MV-4-11 (cell line): ENCODE data around the gene CYP4F12.

Experiments
- DNase-seq: peaks from one replicate; lab custom pipeline; 2025; lab: John Stamatoyannopoulos, UW

The CYP4F12 gene

DNA sequence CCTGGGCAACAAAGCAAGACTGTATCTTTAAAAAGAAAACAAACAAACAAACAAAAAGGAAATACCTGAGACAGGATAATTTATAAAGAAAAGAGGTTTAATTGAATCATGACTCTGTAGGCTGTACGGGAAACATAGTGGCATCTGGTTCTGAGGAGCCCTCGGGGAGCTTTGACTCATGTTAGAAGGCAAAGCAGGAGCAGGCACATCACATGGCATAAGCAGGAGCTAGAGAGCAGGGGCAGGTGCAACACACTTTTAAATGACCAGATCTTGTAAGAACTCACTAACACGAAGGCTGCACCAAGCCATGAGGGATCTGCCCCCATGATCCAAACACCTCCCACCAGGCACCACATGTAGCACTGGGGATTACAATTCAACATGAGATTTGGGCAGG is 41.8 kb downstream of the CYP4F12 start:
- no peak for DNase-seq

DNA sequence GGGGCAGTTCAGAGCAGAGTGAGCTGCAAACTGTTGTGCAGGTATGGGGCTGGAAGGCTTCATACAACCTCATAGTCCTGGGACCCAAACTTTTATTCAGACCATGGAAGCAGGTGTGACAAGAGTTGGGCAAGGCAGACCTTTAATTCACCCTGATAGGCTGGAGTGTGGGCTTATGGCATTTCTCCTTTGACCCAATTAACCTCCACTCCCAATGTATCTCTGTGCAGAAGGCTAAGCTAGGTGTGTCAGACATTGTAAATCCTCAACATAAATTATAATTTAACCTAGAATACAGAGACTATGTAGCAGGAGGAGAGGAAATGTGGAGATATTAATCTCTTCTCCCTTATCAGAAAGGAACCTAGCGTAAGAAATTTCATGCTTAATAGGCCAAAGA is 42.8 kb downstream of the CYP4F12 start:
- DNase-seq, result no peak

DNA sequence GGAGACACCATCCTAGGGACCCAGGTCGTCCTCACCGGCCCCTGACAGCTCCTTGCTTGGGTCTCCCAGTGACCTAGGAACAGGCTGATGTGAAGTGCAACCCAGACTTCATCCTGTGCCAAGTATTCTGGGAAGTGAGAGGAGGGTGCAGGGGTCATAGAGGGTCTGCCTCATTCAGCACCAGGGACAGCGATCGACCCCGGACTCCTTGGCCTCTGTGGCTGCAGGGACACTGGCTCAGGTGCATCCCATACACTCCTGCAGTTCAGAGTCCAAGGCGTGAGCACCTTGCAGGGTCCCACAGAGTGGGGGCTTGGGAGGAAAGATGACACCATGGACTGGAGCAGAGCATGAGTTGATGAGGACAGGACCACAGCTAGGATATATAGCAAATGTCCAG is 44.9 kb downstream of the CYP4F12 start:
- no peak for DNase-seq

DNA sequence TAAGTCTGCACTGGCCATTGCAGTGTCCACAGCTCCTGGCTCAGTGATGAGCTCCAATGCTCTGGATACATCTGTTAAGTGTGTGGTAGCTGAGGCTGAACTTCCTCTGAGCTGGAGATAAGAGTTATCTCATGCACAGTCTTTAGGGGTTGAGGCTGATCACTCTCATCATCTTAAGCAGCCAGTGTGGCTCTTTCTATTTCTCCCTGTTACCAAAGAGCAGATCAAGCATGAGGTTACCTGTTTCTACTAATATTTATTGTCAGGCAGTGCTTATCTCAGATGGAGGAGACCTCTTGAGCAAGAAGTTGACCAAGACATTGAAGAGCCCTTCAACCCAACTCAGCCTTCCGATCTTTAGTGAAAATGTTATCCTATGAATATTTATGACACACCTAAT is 48.4 kb downstream of the CYP4F12 start:
- no peak for DNase-seq

DNA sequence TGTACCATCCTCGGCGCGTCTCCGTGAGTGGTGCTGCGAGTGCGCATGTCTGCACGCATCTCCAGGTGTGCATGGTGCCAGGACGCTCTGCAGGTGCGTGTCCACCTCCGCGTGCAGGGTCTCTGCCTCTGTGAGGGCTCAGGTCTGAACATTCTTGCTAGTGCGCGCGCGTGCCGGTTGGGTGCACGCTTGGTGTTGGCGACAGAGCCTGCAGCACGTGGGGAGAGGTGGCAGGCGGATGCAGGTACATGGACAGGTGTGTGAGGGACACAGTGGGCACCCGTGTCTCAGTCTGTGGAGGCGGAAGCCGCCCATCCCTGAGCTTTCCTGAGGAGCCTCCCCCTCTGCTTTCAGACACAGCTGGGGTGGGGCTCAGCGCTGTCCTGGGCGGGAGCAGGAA is 50.1 kb downstream of the CYP4F12 start:
- DNase-seq, result no peak

DNA sequence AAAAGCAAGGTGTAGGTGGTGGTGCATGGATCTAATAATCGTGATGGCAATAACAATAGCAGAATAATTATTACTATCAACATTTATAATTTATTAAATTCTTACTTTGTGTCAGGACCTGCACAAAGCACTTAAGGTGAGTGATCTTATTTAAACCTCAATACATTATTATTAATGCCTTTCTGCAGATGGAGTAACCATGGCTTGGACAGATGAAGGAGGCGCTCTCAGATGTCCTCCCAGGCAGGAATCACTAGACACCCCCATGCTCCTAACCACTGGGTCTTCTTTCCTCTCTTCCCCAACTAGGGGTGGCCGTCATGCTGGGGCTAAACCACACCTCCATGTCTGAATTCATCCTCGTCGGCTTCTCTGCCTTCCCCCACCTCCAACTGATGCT is 54.8 kb downstream of the CYP4F12 start, which contains the start of gene OR10H2:
OR10H2 (plus strand) TSS at position 301 of the 400 bp plus-strand sequence; CDS start at position 321, 20 bp downstream.
- DNase-seq, result no peak

DNA sequence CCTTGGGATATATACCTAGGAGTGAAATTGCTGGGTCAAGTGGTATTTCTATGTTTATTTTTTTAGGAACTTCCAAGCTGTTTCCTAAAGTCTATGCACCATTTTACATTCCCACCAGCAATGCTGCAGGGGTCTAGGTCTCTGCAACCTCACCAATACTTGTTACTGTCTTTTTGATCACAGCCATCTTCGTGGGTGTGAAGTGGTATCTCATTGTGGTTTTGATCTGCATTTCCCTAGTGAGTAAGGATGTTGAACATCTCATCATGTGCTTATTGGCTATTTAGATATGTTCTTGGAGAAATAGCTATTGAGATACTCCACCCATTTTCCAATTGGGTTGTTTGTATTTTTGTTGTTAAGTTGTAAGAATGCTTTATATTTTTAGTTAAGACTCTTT is 57.7 kb downstream of the CYP4F12 start:
- no peak for DNase-seq

DNA sequence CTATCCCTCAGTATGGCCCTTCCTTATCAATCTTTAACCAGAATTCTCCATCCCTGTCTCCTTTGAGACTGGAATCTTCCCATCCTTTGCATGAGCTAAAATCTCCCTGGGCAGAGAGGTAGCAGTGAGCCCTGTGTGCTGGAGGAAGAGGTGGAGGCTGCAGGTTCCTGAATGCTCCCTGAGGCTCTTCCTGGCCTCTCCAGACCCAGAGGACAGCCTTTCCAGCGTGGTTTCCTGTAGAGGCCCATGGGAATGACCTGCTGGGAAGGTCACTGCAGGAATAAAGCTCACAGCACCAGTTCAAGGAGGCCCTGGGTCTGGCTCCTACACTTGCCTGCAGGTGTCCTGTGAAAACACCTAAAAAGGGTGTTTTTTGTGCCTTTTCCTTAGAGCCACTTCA is 59.5 kb downstream of the CYP4F12 start:
- DNase-seq, result no peak

DNA sequence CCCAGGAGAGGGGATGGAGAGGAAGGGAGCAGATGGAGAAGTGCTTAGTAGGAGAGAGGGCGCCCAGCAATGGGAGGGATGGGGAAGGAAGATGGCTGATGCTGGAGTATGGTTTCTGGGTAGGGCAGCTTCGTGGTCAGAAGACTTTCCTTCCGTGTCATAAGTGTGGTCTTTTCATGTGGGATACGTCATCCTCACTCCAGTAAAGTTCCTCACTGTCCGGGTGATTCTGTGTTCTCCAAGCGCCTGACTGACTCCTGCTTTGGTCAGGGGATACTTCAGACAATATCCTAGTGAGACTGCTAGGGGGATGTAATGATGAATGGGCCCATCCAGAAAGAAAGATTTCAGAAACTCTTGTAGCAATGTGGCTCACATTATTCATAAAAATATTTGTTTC is 61.0 kb downstream of the CYP4F12 start:
- DNase-seq, result no peak

DNA sequence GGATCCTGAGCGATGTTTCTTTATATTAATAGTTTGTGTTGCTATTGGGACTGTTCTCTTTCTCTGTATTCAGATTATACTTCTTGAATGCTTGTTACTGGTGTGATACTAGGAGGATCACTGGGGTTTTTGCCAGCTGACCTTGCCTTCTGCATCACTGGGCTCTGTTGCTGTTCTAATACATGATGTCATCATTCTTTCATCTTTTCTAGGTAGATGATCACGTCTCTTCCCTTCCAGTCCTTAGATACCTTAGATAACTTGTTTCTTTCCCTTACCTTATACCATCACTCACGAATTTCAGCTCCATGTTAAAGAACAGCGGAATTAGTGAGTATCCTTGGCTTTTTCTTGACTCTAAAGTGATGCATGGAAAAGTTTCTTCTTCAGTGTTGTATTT is 64.8 kb downstream of the CYP4F12 start, which contains the start of gene OR10H3:
OR10H3 (plus strand) TSS at position 264 of the 400 bp plus-strand sequence. CDS start 3,408 bp downstream, outside the sequence.
- DNase-seq, result no peak

DNA sequence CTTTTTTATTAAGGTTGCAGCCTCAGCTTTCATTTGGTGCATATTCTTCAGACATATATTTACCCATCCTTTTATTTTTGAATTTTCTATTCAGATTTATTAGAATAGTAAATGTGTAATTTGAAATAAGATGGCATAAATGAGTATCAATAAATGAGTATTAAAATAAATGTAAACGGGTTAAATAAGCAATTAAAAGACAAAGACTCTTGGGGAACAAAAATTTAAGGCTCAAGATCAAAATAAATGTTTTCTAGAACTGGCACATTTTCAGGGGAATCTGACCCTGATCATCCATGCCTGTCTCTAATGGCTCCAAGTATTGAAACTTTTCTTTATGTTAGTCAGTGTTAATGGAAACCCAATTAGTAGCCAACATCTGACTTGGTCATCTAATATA is 67.9 kb downstream of the CYP4F12 start:
- DNase-seq, result no peak
